Hepatocyte (in vitro differentiated cells): Measurements from ENCODE around the gene ALDH4A1.

Source experiments
- CTCF ChIP-seq: fragments of 200-600 bp; sonication (generic); IDR thresholded peaks from 2 replicates; pipeline ENCODE4 v1.5.1; 2016; ENCODE audit warnings: antibody characterized with exemption, mild to moderate bottlenecking; ENCODE audit not compliant: poor library complexity
- EZH2phosphoT487 ChIP-seq: fragments of 200-600 bp; sonication (generic); IDR thresholded peaks from one replicate; pipeline ENCODE4 v1.6.1; 2018; ENCODE audit warnings: antibody characterized with exemption, mild to moderate bottlenecking, low read depth, moderate library complexity; ENCODE audit not compliant: unreplicated experiment, severe bottlenecking

GRCh38 chr1:18943162-18943561 is 40.8 kb upstream of the ALDH4A1 start:
- TF ChIP-seq CTCF = no peak
- no peak for TF ChIP-seq EZH2phosphoT487
